GM19455 (cell line): Measurements from ENCODE around the gene RFT1.
"Not testable (repeated sequence)": the region's sequence is repeated elsewhere in the genome, so short reads cannot be mapped to it uniquely, and the experiment has no call there.

Source experiments
- ATAC-seq: cut with Tn5 transposase; IDR thresholded peaks from one replicate; pipeline ENCODE4 v1.9.1; 2021; ENCODE audit not compliant: unreplicated experiment

The RFT1 gene

GRCh38 chr3:53072653-53073552, 57.3 kb downstream of the RFT1 start:
- peak; percentile 79 for ATAC-seq

- ATAC-seq, result no peak
Measured at GRCh38 chr3:53071882-53072431, 58.3 kb downstream of the RFT1 start.

- ATAC-seq, result no peak
Measured at GRCh38 chr3:53069422-53070068, 60.7 kb downstream of the RFT1 start.

- no peak for ATAC-seq
Measured at GRCh38 chr3:53068176-53068575, 62.1 kb downstream of the RFT1 start.

- ATAC-seq, result no peak
Measured at GRCh38 chr3:53067567-53067966, 62.7 kb downstream of the RFT1 start.

- no peak for ATAC-seq
Measured at GRCh38 chr3:53065841-53066480, 64.3 kb downstream of the RFT1 start.

- no peak for ATAC-seq
Measured at GRCh38 chr3:53062905-53063304, 67.3 kb downstream of the RFT1 start.

GRCh38 chr3:53056442-53056841, 73.8 kb downstream of the RFT1 start:
- no peak for ATAC-seq

- not testable (repeated sequence) for ATAC-seq
Measured at GRCh38 chr3:53054233-53054632, 76.0 kb downstream of the RFT1 start.

GRCh38 chr3:53051929-53052328, 78.3 kb downstream of the RFT1 start:
- ATAC-seq, result no peak

- no peak for ATAC-seq
Measured at GRCh38 chr3:53049987-53050386, 80.2 kb downstream of the RFT1 start.

- peak; percentile 45 for ATAC-seq
Measured at GRCh38 chr3:53046171-53047170, 83.8 kb downstream of the RFT1 start.

GRCh38 chr3:53045518-53046170, 84.6 kb downstream of the RFT1 start, which contains the start of gene SFMBT1:
Gene SFMBT1, minus strand, starts transcription at chr3:53046073. Its CDS starts 76,945 bp downstream, at chr3:52969128.
- peak; percentile 46 for ATAC-seq

GRCh38 chr3:53044711-53045517, 85.3 kb downstream of the RFT1 start:
- peak; percentile 32 for ATAC-seq

- no peak for ATAC-seq
Measured at GRCh38 chr3:53044371-53044710, 85.9 kb downstream of the RFT1 start.

GRCh38 chr3:53043738-53044137, 86.5 kb downstream of the RFT1 start:
- ATAC-seq, result no peak

- no peak for ATAC-seq
Measured at GRCh38 chr3:53042651-53043050, 87.6 kb downstream of the RFT1 start.

GRCh38 chr3:53040351-53040820, 89.8 kb downstream of the RFT1 start:
- ATAC-seq, result no peak

GRCh38 chr3:53039376-53039752, 90.9 kb downstream of the RFT1 start:
- no peak for ATAC-seq
